GM12878 (cell line): ENCODE results near the gene SNAI3. TPM values are rescaled to one million over a fixed set of nuclear protein-coding genes. Genes with fewer than 3 reads are reported as not detected.

Experiments
- ATAC-seq: fragments of 200-7000 bp; cut with Tn5 transposase; 3 replicates; pipeline ENCODE4 v1.9.1; 2020; ENCODE audit warnings: mild to moderate bottlenecking, moderate library complexity
- BruUV-seq: library from RNA; stranded (reverse); fragments of 400-500 nt; replicated peaks from 2 replicates; lab custom pipeline; 2021; lab: Mats Ljungman, UMichigan
- CTCF ChIA-PET: fragments of 300-600 bp; sonication (Branson Sonifier 250); formaldehyde crosslinking; extraction: SDS; loops from one replicate; lab custom pipeline; 2021; ENCODE audit warnings: inconsistent platforms; lab: Yijun Ruan, JAX
- POLR2A ChIA-PET: fragments of 350-600 bp; formaldehyde crosslinking; extraction: SDS; loops from one replicate; lab custom pipeline; 2021; ENCODE audit warnings: inconsistent platforms; lab: Charles Lee
- RAD21 ChIA-PET: fragments of 300-600 bp; sonication (Branson Sonifier 250); formaldehyde crosslinking; loops from one replicate; lab custom pipeline; 2023; ENCODE audit warnings: antibody characterized with exemption; ENCODE audit not compliant: unreplicated experiment; lab: Charles Lee
- SMC1A ChIA-PET: fragments of 300-600 bp; sonication (Branson Sonifier 250); formaldehyde crosslinking; loops from one replicate; lab custom pipeline; 2023; ENCODE audit not compliant: unreplicated experiment, uncharacterized antibody; lab: Charles Lee
- DNase-seq: peaks from one replicate; pipeline ENCODE4 v3.0.0-alpha.2; 2011; ENCODE audit warnings: low read depth, low spot score
- FAIRE-seq: peaks from 3 replicates; lab custom pipeline; 2011; peaks lifted over from hg19 to GRCh38; lab: Jason Lieb, UNC
- H2AFZ ChIP-seq: 2 replicates; pipeline ENCODE4 v1.6.0; 2011; ENCODE audit warnings: low read depth, low read length, control low read depth; ENCODE audit not compliant: control insufficient read depth
- H3K27ac ChIP-seq: 2 replicates; pipeline ENCODE4 v1.5.1; 2011; ENCODE audit warnings: control low read depth; ENCODE audit not compliant: control insufficient read depth, insufficient read depth
- H3K27me3 ChIP-seq, 2 experiments: replicated peaks in 1 of 2; 2 replicates each; pipeline versions ENCODE4 v1.6.0 to v1.6.1; 2011; ENCODE audit warnings: low read length in 1 of 2; ENCODE audit not compliant: control insufficient read depth in 2 of 2, insufficient read depth in 2 of 2
- H3K36me3 ChIP-seq, 2 experiments: 2 replicates each; pipeline ENCODE4 v1.5.1; 2011; ENCODE audit warnings: low read length in 1 of 2; ENCODE audit not compliant: control insufficient read depth in 2 of 2, insufficient read depth in 2 of 2
- H3K4me1 ChIP-seq: 2 replicates; pipeline ENCODE4 v1.6.1; 2011; ENCODE audit warnings: mild to moderate bottlenecking, low read length, moderate library complexity, mixed read lengths; ENCODE audit not compliant: control insufficient read depth, insufficient read depth
- H3K4me2 ChIP-seq: 2 replicates; pipeline ENCODE4 v1.6.0; 2011; ENCODE audit warnings: control low read depth; ENCODE audit not compliant: control insufficient read depth, insufficient read depth
- H3K4me3 ChIP-seq: fragments of 200-600 bp; sonication (generic); 2 replicates; pipeline ENCODE4 v1.5.1; 2016
- H3K79me2 ChIP-seq: 2 replicates; pipeline ENCODE4 v1.6.0; 2011; ENCODE audit warnings: low read length; ENCODE audit not compliant: control insufficient read depth, insufficient read depth
- H3K9ac ChIP-seq: 2 replicates; pipeline ENCODE4 v1.8.0; 2011; ENCODE audit warnings: low read length, control low read depth, mixed read lengths; ENCODE audit not compliant: control insufficient read depth, insufficient read depth
- H3K9me3 ChIP-seq: replicated peaks from 3 replicates; pipeline ENCODE4 v1.5.1; 2011; ENCODE audit warnings: mild to moderate bottlenecking, low read length; ENCODE audit not compliant: control insufficient read depth, insufficient read depth
- H4K20me1 ChIP-seq: 2 replicates; pipeline ENCODE4 v1.6.0; 2011; ENCODE audit not compliant: control insufficient read depth, insufficient read depth
- ATF3 ChIP-seq: IDR thresholded peaks from 2 replicates; pipeline ENCODE4 v1.6.1; 2011; ENCODE audit warnings: low read depth, mild to moderate bottlenecking, low read length, moderate library complexity, borderline replicate concordance; ENCODE audit errors: extremely low read depth
- CHD1 ChIP-seq: IDR thresholded peaks from 2 replicates; pipeline ENCODE4 v1.6.1; 2012; ENCODE audit warnings: low read depth, low read length, improper control_type of control experiment
- CREB1 ChIP-seq: IDR thresholded peaks from 2 replicates; pipeline ENCODE4 v1.6.1; 2012; ENCODE audit warnings: low read depth, mild to moderate bottlenecking, inconsistent platforms
- ELK1 ChIP-seq: IDR thresholded peaks from 2 replicates; pipeline ENCODE4 v1.6.1; 2012; ENCODE audit warnings: low read depth, low read length, improper control_type of control experiment
- JUNB ChIP-seq: IDR thresholded peaks from 2 replicates; pipeline ENCODE4 v1.6.1; 2016; ENCODE audit warnings: antibody characterized with exemption, mild to moderate bottlenecking
- KAT2A ChIP-seq: conservative IDR thresholded peaks from 2 replicates; pipeline ENCODE4 v1.6.1; 2011; ENCODE audit warnings: low read depth, low read length; ENCODE audit not compliant: control insufficient read depth
- MAX ChIP-seq: IDR thresholded peaks from 2 replicates; pipeline ENCODE4 v1.6.1; 2012; ENCODE audit warnings: low read depth, low read length, improper control_type of control experiment
- NFIC ChIP-seq: IDR thresholded peaks from 2 replicates; pipeline ENCODE4 v1.6.1; 2012; ENCODE audit warnings: low read depth, mild to moderate bottlenecking, inconsistent platforms, low read length, moderate library complexity
- PAX8 ChIP-seq: fragments of 450-650 bp; IDR thresholded peaks from 2 replicates; pipeline ENCODE4 v1.6.1; 2017; ENCODE audit warnings: mild to moderate bottlenecking, moderate library complexity
- PML ChIP-seq: IDR thresholded peaks from 2 replicates; pipeline ENCODE4 v1.6.1; 2012; ENCODE audit warnings: low read length, inconsistent platforms
- RAD21 ChIP-seq: IDR thresholded peaks from 2 replicates; pipeline ENCODE4 v1.6.1; 2011; ENCODE audit warnings: mild to moderate bottlenecking, low read depth, low read length, moderate library complexity; ENCODE audit not compliant: insufficient read depth
- SKIL ChIP-seq: fragments of 450-650 bp; IDR thresholded peaks from 2 replicates; pipeline ENCODE4 v1.6.1; 2017; ENCODE audit warnings: mild to moderate bottlenecking, low read depth, inconsistent platforms; ENCODE audit not compliant: poor library complexity, severe bottlenecking
- STAT1 ChIP-seq: fragments of 450-650 bp; conservative IDR thresholded peaks from 2 replicates; pipeline ENCODE4 v1.6.1; 2014; ENCODE audit warnings: antibody characterized with exemption, mild to moderate bottlenecking
- ZNF207 ChIP-seq: fragments of 450-650 bp; IDR thresholded peaks from 2 replicates; pipeline ENCODE4 v1.6.1; 2014; ENCODE audit warnings: antibody characterized with exemption, mild to moderate bottlenecking, borderline replicate concordance
- WGBS: methylation state at CpG from one replicate; pipeline ENCODE4 v1.1.6; 2016; ENCODE audit warnings: low lambda C conversion rate; ENCODE audit not compliant: insufficient replicate concordance, insufficient coverage; ENCODE audit errors: missing lambda C conversion rate; 5-methylcytosine and 5-hydroxymethylcytosine counted together
- in situ Hi-C: fragments of 300-500 bp; cut with MboI; formaldehyde crosslinking; loops from 9 replicates; pipeline ENCODE4 v1.14.3; 2018; ENCODE audit warnings: mixed read lengths
- intact Hi-C: fragments of 100-400 bp; cut with micrococcal nuclease; formaldehyde crosslinking; loops from one replicate; pipeline ENCODE4 v1.14.2; 2022; ENCODE audit not compliant: unreplicated experiment
- polyA plus RNA-seq, 11 experiments: library from polyadenylated mRNA; depleted of rRNA in 4 of 11; unstranded in 6 of 11; stranded (reverse) in 5 of 11; fragments of >200 nt; fragmentation: Nextera tagmentation in 4 of 11; fragmentation: Illumina TruSeq in 1 of 11; extraction: Ambion mirVana in 4 of 11; extraction: Trizol in 1 of 11; gene quantifications; 1 replicate in 1 of 11; 2 replicates in 10 of 11; pipeline versions ENCODE4 v1.2.1 to v1.2.3, GENCODE V29; 2011 to 2016; ENCODE audit warnings: inconsistent platforms in 2 of 11, missing spikeins in 2 of 11, low read depth in 1 of 11
- total RNA-seq, 4 experiments: library from RNA; depleted of rRNA in 3 of 4; stranded (reverse); fragments of >200 nt in 3 of 4; fragmentation: Illumina TruSeq in 1 of 4; extraction: Trizol in 1 of 4; gene quantifications; 2 replicates each; pipeline versions ENCODE4 v1.2.1 to v1.2.3, GENCODE V29; 2013 to 2021
- TF ChIP-seq, protein P1 (sequence below): IDR thresholded peaks from 2 replicates; pipeline ENCODE4 v1.6.1; 2011; ENCODE audit warnings: borderline replicate concordance, low read depth, mild to moderate bottlenecking, moderate library complexity, low read length; ENCODE audit not compliant: insufficient read depth, poor library complexity, severe bottlenecking
- TF ChIP-seq, protein P2 (sequence below): IDR thresholded peaks from 2 replicates; pipeline ENCODE4 v1.6.1; 2012; ENCODE audit warnings: low read length, inconsistent platforms

SNAI3 gene
- total and polyA plus RNA-seq, 10 of the 15 experiments (the other 5 are each of a cell fraction or from before 2014, with no cell fraction given), result 0.21 to 7.4 (median 3.0) TPM

GRCh38 chr16:88699180-88699579 is 12.9 kb upstream of the SNAI3 start (continued):
- TF ChIP-seq KAT2A, result no peak

GRCh38 chr16:88698646-88699045 is 12.3 kb upstream of the SNAI3 start:
- Histone ChIP-seq H3K36me3 (peaks cover 0 to 7% of the 10 kb centered on the region in 2 experiments; a peak in 2 of 4 replicates), H3K27me3 (no peaks in the 10 kb centered on the region), H4K20me1 (no peaks in the 10 kb centered on the region), H3K9ac (no peak overlapping the region), H3K4me1 (peaks cover 40% of the 10 kb centered on the region), H3K27ac (no peak overlapping the region), H3K4me3 (no peak overlapping the region), H3K79me2 (peaks cover 23% of the 10 kb centered on the region), H3K4me2 (no peak overlapping the region), H2AFZ (no peak overlapping the region), H3K9me3 (no peaks in the 10 kb centered on the region)
- intact Hi-C loops, result no loop called here
- CTCF ChIA-PET, result no interaction called here
- FAIRE-seq, result no peak
- RAD21 ChIA-PET, result no interaction called here
- in situ Hi-C loops, result no loop called here
- SMC1A ChIA-PET, result no interaction called here
- ATAC-seq, result no peak
- POLR2A ChIA-PET, result no interaction called here
- WGBS, result 64% methylated on average over 25 of the region's 25 CpGs
- DNase-seq, result no peak
- BruUV-seq, result no TSS peak
- TF ChIP-seq CREB1 (no peak), SKIL (no peak), PML (no peak), ZNF207 (no peak), MAX (no peak), ELK1 (no peak), ATF3 (no peak), CHD1 (no peak), JUNB (no peak), NFIC (no peak), RAD21 (no peak), STAT1 (no peak), PAX8 (no peak)
- TF ChIP-seq, protein P1, sequence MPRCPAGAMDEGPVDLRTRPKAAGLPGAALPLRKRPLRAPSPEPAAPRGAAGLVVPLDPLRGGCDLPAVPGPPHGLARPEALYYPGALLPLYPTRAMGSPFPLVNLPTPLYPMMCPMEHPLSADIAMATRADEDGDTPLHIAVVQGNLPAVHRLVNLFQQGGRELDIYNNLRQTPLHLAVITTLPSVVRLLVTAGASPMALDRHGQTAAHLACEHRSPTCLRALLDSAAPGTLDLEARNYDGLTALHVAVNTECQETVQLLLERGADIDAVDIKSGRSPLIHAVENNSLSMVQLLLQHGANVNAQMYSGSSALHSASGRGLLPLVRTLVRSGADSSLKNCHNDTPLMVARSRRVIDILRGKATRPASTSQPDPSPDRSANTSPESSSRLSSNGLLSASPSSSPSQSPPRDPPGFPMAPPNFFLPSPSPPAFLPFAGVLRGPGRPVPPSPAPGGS, result no peak
- TF ChIP-seq, protein P2, sequence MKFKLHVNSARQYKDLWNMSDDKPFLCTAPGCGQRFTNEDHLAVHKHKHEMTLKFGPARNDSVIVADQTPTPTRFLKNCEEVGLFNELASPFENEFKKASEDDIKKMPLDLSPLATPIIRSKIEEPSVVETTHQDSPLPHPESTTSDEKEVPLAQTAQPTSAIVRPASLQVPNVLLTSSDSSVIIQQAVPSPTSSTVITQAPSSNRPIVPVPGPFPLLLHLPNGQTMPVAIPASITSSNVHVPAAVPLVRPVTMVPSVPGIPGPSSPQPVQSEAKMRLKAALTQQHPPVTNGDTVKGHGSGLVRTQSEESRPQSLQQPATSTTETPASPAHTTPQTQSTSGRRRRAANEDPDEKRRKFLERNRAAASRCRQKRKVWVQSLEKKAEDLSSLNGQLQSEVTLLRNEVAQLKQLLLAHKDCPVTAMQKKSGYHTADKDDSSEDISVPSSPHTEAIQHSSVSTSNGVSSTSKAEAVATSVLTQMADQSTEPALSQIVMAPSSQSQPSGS, result no peak
